Activated gamma-delta T cell (primary cell): Measurements from ENCODE around the gene TBX21.

Experiments used
- DNase-seq: peaks from one replicate; lab custom pipeline; 2025; lab: John Stamatoyannopoulos, UW
- total RNA-seq, 2 donors: gene quantifications; one replicate each; lab custom pipeline; 2026; lab: John Stamatoyannopoulos, UW

The TBX21 gene
- 78.8 to 125 reads per million in 2 donors for total RNA-seq

GRCh38 chr17:47733047-47733673 lies at the start of gene TBX21:
Gene TBX21, plus strand, starts transcription at chr17:47733236. Its CDS starts 219 bp downstream, at chr17:47733455.
- DNase-seq = peak; percentile 81

GRCh38 chr17:47684025-47684424 lies 49.0 kb upstream of the TBX21 start:
- no peak for DNase-seq

- DNase-seq = no peak
Measured at GRCh38 chr17:47684535-47685193, 48.4 kb upstream of the TBX21 start.

- DNase-seq = no peak
Measured at GRCh38 chr17:47685556-47686275, 47.3 kb upstream of the TBX21 start.

- DNase-seq = no peak
Measured at GRCh38 chr17:47686276-47686635, 46.8 kb upstream of the TBX21 start.

GRCh38 chr17:47686664-47687327 lies 46.2 kb upstream of the TBX21 start:
- no peak for DNase-seq

- no peak for DNase-seq
Measured at GRCh38 chr17:47687328-47687690, 45.7 kb upstream of the TBX21 start.

GRCh38 chr17:47687748-47688147 lies 45.3 kb upstream of the TBX21 start:
- no peak for DNase-seq

- DNase-seq = no peak
Measured at GRCh38 chr17:47690121-47690520, 42.9 kb upstream of the TBX21 start.

GRCh38 chr17:47692137-47692894 lies 40.7 kb upstream of the TBX21 start:
- no peak for DNase-seq

GRCh38 chr17:47692895-47693730 lies 39.9 kb upstream of the TBX21 start:
- DNase-seq = no peak

GRCh38 chr17:47693731-47694580 lies 39.1 kb upstream of the TBX21 start, which contains the start of gene TBKBP1:
Gene TBKBP1, plus strand, starts transcription at chr17:47694161. Its CDS starts 1,952 bp downstream, at chr17:47696113.
- DNase-seq = peak; percentile 54

GRCh38 chr17:47694581-47695428 lies 38.2 kb upstream of the TBX21 start:
- peak; percentile 34 for DNase-seq

GRCh38 chr17:47695429-47696376 lies 37.3 kb upstream of the TBX21 start:
- no peak for DNase-seq

- DNase-seq = no peak
Measured at GRCh38 chr17:47696717-47697642, 36.1 kb upstream of the TBX21 start.

GRCh38 chr17:47697906-47698711 lies 34.9 kb upstream of the TBX21 start:
- no peak for DNase-seq
